ENCODE measurements around the gene RAPGEF6. TPM values are rescaled to one million over a fixed set of nuclear protein-coding genes. Genes with fewer than 3 reads are reported as not detected.

The RAPGEF6 gene
- total RNA-seq, 2 donors from 2014 or later, result 18.4 to 18.8 TPM

GRCh38 chr5:131564229-131564652 is 70.8 kb downstream of the RAPGEF6 start:
- DNase-seq (no peak), ATAC-seq (no peak)
- intact Hi-C loops (cut with DNase I, micrococcal nuclease), result no loop called here

- no peak for DNase-seq
- ATAC-seq, result no peak
- intact Hi-C loops (cut with DNase I, micrococcal nuclease), result no loop called here
Measured at GRCh38 chr5:131563434-131564228, 71.4 kb downstream of the RAPGEF6 start.

GRCh38 chr5:131550606-131551005 is 84.4 kb downstream of the RAPGEF6 start:
- ATAC-seq, result no peak
- no peak for DNase-seq
- intact Hi-C loops (cut with DNase I, micrococcal nuclease), result no loop called here

GRCh38 chr5:131548176-131548575 is 86.9 kb downstream of the RAPGEF6 start:
- intact Hi-C loops (cut with DNase I, micrococcal nuclease), result no loop called here
- DNase-seq (no peak), ATAC-seq (no peak)

GRCh38 chr5:131545845-131546244 is 89.2 kb downstream of the RAPGEF6 start:
- no peak for ATAC-seq
- no peak for DNase-seq
- intact Hi-C loops (cut with DNase I, micrococcal nuclease), result no loop called here

GRCh38 chr5:131542723-131543122 is 92.3 kb downstream of the RAPGEF6 start:
- intact Hi-C loops (cut with DNase I, micrococcal nuclease), result no loop called here
- DNase-seq (no peak), ATAC-seq (no peak)

- intact Hi-C loops (cut with DNase I, micrococcal nuclease), result no loop called here
- no peak for DNase-seq
- ATAC-seq, result no peak
Measured at GRCh38 chr5:131541762-131542161, 93.3 kb downstream of the RAPGEF6 start.

- DNase-seq (no peak), ATAC-seq (no peak)
- intact Hi-C loops (cut with DNase I, micrococcal nuclease), result no loop called here
Measured at GRCh38 chr5:131541071-131541470, 94.0 kb downstream of the RAPGEF6 start.

GRCh38 chr5:131539251-131539650 is 95.8 kb downstream of the RAPGEF6 start:
- no peak for DNase-seq
- ATAC-seq, result no peak
- intact Hi-C loops (cut with DNase I, micrococcal nuclease), result no loop called here

GRCh38 chr5:131538177-131538593 is 96.8 kb downstream of the RAPGEF6 start:
- DNase-seq (no peak), ATAC-seq (no peak)
- intact Hi-C loops (cut with DNase I, micrococcal nuclease), result no loop called here

- ATAC-seq (no peak), DNase-seq (no peak)
- intact Hi-C loops (cut with DNase I, micrococcal nuclease), result no loop called here
Measured at GRCh38 chr5:131536850-131537448, 98.1 kb downstream of the RAPGEF6 start.

- DNase-seq (no peak), ATAC-seq (peak; percentile 33)
- intact Hi-C loops (cut with DNase I, micrococcal nuclease), result no loop called here
Measured at GRCh38 chr5:131536211-131536826, 98.7 kb downstream of the RAPGEF6 start.

GRCh38 chr5:131534974-131535373 is 100.1 kb downstream of the RAPGEF6 start:
- intact Hi-C loops (cut with DNase I, micrococcal nuclease), result no loop called here
- ATAC-seq (no peak), DNase-seq (no peak)

- DNase-seq (no peak), ATAC-seq (no peak)
- intact Hi-C loops (cut with DNase I, micrococcal nuclease), result no loop called here
Measured at GRCh38 chr5:131533836-131534235, 101.2 kb downstream of the RAPGEF6 start.

- no peak for ATAC-seq
- DNase-seq, result no peak
- intact Hi-C loops (cut with DNase I, micrococcal nuclease), result no loop called here
Measured at GRCh38 chr5:131532031-131532640, 102.9 kb downstream of the RAPGEF6 start.

- intact Hi-C loops (cut with DNase I, micrococcal nuclease), result no loop called here
- DNase-seq (no peak), ATAC-seq (no peak)
Measured at GRCh38 chr5:131530706-131531331, 104.2 kb downstream of the RAPGEF6 start.

GRCh38 chr5:131528682-131529081 is 106.3 kb downstream of the RAPGEF6 start:
- peak; percentile 85 for ATAC-seq

GRCh38 chr5:131525805-131526204 is 109.2 kb downstream of the RAPGEF6 start:
- ATAC-seq (no peak), DNase-seq (no peak)
- intact Hi-C loops (cut with DNase I, micrococcal nuclease), result no loop called here

More at GRCh38 chr5:131528682-131529081, 106.3 kb downstream of the RAPGEF6 start:
- no peak for DNase-seq
- intact Hi-C loops (cut with DNase I, micrococcal nuclease), result no loop called here

- intact Hi-C loops (cut with DNase I, micrococcal nuclease), result no loop called here
- ATAC-seq (no peak), DNase-seq (no peak)
Measured at GRCh38 chr5:131524431-131524830, 110.6 kb downstream of the RAPGEF6 start.
